ENCODE results near the gene GJE1. TPM values are rescaled to one million over a fixed set of nuclear protein-coding genes. Genes with fewer than 3 reads are reported as not detected.

GJE1 gene
- total RNA-seq, 1 donor from 2014 or later, result not detected

DNA sequence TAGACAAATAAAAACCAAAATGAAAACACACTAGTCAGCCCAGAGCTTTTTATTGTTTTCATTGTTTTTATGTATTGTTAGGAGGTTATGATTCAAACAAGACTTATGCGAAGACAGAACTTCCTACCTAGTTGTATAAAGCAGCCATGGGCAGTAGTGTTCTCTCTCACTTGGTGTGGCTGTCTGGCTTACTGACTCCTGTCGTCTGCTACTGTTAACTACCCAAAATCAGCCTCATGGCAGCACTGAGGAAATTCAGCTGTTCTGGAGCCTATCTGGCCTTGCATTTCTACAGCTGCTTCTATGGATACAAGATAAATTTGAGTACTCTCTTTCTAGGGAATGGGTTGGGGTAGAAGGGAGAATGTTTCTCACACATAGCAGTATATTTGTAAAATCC, 34.8 kb downstream of the GJE1 start:
- DNase-seq (ENCODE audit: low spot score in 2 of 2, unreplicated experiment in 2 of 2), result no peak

DNA sequence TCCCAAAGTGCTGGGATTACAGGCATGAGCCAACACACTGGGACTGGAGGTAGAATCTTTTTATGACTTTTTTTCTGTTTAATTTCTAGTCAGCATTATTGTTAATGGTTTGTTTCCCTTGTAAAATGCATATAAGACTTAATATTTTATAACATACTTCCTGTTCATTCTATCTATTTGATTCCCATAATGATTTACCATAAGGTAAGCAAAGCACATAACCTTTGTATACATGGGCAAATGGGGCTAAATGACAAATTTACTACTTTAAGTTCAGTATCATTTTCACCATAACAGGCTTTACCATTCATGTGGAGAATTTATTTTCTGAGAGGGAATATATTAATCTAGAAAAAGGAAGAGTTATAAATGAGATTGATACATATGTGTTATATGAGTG, 38.6 kb downstream of the GJE1 start:
- Mint-ChIP-seq H3K27me3 (ENCODE audit: low read depth) (no peaks in the 10 kb centered on the region), H3K27ac (no peak overlapping the region), H3K36me3 (peaks cover 39% of the 10 kb centered on the region), H3K9me3 (no peaks in the 10 kb centered on the region), H3K4me1 (no peaks in the 10 kb centered on the region), H3K4me3 (no peak overlapping the region)
- DNase-seq (ENCODE audit: low spot score in 2 of 2, unreplicated experiment in 2 of 2), result no peak
- TF ChIP-seq, protein P1, sequence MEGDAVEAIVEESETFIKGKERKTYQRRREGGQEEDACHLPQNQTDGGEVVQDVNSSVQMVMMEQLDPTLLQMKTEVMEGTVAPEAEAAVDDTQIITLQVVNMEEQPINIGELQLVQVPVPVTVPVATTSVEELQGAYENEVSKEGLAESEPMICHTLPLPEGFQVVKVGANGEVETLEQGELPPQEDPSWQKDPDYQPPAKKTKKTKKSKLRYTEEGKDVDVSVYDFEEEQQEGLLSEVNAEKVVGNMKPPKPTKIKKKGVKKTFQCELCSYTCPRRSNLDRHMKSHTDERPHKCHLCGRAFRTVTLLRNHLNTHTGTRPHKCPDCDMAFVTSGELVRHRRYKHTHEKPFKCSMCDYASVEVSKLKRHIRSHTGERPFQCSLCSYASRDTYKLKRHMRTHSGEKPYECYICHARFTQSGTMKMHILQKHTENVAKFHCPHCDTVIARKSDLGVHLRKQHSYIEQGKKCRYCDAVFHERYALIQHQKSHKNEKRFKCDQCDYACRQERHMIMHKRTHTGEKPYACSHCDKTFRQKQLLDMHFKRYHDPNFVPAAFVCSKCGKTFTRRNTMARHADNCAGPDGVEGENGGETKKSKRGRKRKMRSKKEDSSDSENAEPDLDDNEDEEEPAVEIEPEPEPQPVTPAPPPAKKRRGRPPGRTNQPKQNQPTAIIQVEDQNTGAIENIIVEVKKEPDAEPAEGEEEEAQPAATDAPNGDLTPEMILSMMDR (IDR thresholded peaks at IDR 0.05; ENCODE audit: unreplicated experiment), result no peak

More for the DNA sequence above, 34.8 kb downstream of the GJE1 start:
- TF ChIP-seq, protein P1 (IDR thresholded peaks at IDR 0.05; ENCODE audit: unreplicated experiment), result no peak
- Mint-ChIP-seq H3K9me3 (no peaks in the 10 kb centered on the region), H3K27ac (no peak overlapping the region), H3K4me1 (no peaks in the 10 kb centered on the region), H3K4me3 (no peak overlapping the region), H3K36me3 (peaks cover 9% of the 10 kb centered on the region), H3K27me3 (ENCODE audit: low read depth) (no peaks in the 10 kb centered on the region)

DNA sequence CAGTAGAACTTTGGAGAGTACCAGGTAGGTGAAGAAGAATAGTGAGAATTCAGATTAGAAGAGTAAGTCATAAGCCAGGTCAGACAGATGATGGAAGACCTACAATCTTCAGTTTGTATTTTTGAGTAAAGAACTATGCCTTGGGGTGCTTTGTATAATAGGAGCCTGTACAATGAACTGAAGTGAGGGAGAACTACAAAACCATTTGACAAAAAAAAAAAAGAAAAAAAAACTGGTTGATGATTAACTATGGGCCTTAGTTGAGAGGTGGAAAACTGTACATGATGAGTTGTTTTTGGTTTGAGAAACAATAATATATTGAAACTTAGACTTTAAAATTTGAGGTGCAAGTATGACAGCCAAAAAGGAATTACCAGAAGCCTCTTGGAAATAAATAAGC, 40.0 kb downstream of the GJE1 start:
- Mint-ChIP-seq H3K9me3 (peaks cover 10% of the 10 kb centered on the region), H3K4me1 (no peaks in the 10 kb centered on the region), H3K27ac (no peak overlapping the region), H3K4me3 (no peak overlapping the region), H3K27me3 (ENCODE audit: low read depth) (no peaks in the 10 kb centered on the region), H3K36me3 (peaks cover 51% of the 10 kb centered on the region)
- TF ChIP-seq, protein P1 (IDR thresholded peaks at IDR 0.05; ENCODE audit: unreplicated experiment), result no peak
- DNase-seq (ENCODE audit: low spot score in 2 of 2, unreplicated experiment in 2 of 2), result no peak

DNA sequence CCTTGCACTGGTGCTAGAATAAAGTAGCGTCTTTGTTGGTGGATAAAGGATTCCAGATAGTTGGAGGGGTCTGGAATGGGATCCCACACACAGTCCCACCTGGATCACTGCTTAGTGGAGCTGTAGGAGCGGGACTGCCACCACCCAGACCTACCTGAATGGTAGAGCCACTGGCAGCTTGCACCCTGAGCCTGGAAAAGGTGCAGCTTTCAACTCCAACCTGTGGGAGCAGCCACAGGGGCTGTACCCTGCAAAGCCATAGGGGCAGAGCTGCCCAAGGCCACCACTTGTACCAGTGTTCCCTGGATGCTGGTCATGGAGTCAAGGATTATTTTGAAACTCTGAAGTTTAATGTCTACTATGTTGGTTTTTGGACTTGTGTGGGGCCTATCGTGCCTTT, 41.3 kb downstream of the GJE1 start:
- Mint-ChIP-seq H3K4me3 (no peak overlapping the region), H3K9me3 (peaks cover 16% of the 10 kb centered on the region), H3K36me3 (peaks cover 59% of the 10 kb centered on the region), H3K27ac (no peak overlapping the region), H3K27me3 (ENCODE audit: low read depth) (no peaks in the 10 kb centered on the region), H3K4me1 (no peaks in the 10 kb centered on the region)
- TF ChIP-seq, protein P1 (IDR thresholded peaks at IDR 0.05; ENCODE audit: unreplicated experiment), result no peak
- DNase-seq (ENCODE audit: low spot score in 2 of 2, unreplicated experiment in 2 of 2), result no peak

DNA sequence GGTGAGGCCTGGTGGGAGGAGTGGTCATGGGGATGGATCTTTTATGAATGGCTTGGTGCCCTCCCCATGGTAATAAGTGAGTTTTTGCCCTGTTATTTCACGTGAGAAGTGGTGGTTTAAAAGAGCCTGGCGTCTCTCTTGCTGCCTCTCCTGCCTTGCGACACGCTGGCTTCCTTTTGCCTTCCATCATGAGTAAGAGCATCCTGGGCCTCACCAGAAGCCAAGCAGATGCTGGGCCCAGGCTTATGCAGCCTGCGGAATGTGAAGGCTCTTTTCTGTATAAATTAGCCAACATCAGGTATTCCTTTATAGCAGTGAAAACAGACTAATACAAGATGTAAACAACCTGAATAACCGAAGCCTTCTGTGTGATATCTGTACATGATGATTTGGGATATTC, 42.0 kb downstream of the GJE1 start:
- no peaks in the 10 kb centered on the region for H3K27me3 Mint-ChIP-seq (ENCODE audit: low read depth)
- DNase-seq (ENCODE audit: low spot score in 2 of 2, unreplicated experiment in 2 of 2), result no peak
- no peaks in the 10 kb centered on the region for H3K4me1 Mint-ChIP-seq
- H3K9me3 Mint-ChIP-seq, result peaks cover 21% of the 10 kb centered on the region
- TF ChIP-seq, protein P1 (IDR thresholded peaks at IDR 0.05; ENCODE audit: unreplicated experiment), result no peak
- no peak overlapping the region for H3K4me3 Mint-ChIP-seq
- no peak overlapping the region for H3K27ac Mint-ChIP-seq
- peaks cover 65% of the 10 kb centered on the region for H3K36me3 Mint-ChIP-seq

DNA sequence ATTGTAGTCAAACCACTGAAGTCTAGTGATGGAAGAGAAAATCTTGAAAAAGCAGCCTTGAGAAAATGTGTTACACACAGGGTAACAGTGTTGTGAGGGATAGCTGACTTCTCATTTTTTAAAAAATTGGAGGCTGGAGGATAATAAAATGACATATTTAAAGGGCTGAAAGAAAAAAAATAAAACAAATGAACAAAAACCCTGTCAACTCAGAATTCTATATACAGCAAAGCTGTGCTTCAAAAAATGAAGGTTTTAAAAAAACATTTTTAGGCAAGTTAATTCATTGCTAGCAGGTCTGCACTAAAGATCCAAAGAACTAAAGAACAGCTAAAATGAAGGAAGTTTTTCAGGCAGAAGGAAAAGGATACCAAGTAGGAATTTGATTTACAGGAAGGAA, 45.4 kb downstream of the GJE1 start:
- H3K27me3 Mint-ChIP-seq (ENCODE audit: low read depth), result no peaks in the 10 kb centered on the region
- H3K4me1 Mint-ChIP-seq, result no peaks in the 10 kb centered on the region
- H3K36me3 Mint-ChIP-seq, result peaks cover 62% of the 10 kb centered on the region
- no peak overlapping the region for H3K4me3 Mint-ChIP-seq
- DNase-seq (ENCODE audit: low spot score in 2 of 2, unreplicated experiment in 2 of 2), result no peak
- no peak overlapping the region for H3K27ac Mint-ChIP-seq
- TF ChIP-seq, protein P1 (IDR thresholded peaks at IDR 0.05; ENCODE audit: unreplicated experiment), result no peak
- H3K9me3 Mint-ChIP-seq, result peaks cover 21% of the 10 kb centered on the region
